ENCODE results near the gene RHOG.

DNA sequence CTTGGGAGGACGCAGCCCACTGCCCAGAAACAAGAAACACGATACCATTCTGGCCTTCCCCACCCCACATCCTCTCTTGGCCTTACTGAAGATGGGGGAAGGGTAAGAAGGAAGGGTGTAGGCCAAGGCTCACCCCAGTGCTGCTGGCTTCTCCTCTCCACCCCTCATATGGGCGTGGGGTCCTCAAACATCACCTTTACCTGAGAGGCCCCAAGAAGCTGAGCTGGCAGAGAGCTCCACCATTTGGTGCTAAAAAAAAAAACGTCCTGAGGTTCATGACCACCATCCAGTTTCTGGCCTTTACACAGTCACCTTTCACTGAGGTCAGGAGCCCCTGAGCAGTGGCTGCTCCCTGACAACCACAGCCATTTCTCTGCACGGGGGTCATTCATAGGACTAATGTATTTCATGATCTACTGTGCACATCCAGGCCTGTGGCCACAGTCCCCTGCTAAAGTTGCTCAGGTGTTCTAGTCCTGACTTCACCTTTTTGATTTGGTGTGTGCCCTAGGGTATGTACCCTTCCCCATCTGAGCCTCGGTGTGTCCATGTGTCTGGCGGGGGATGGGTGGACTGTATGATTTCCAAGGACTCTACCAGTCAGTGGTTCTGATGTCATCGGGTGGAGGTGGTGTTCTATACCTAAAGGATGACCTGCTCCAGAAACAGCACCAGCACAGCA is 15.1 kb downstream of the RHOG start:
- TF ChIP-seq CTCF (IDR thresholded peaks at IDR 0.05 in 8 of 11, conservative IDR thresholded peaks at IDR 0.05 in 3 of 11): no peak
- no peak for TF ChIP-seq POLR2A (IDR thresholded peaks at IDR 0.05)

Measured in spleen (tissue), 7 donors.